ENCODE data around the gene RAVER2. TPM values are rescaled to one million over a fixed set of nuclear protein-coding genes. Genes with fewer than 3 reads are reported as not detected.
"Not testable (repeated sequence)": the region's sequence is repeated elsewhere in the genome, so short reads cannot be mapped to it uniquely, and the experiment has no call there.

RAVER2 gene
- total RNA-seq, 1 donor, result 2.2 TPM

DNA sequence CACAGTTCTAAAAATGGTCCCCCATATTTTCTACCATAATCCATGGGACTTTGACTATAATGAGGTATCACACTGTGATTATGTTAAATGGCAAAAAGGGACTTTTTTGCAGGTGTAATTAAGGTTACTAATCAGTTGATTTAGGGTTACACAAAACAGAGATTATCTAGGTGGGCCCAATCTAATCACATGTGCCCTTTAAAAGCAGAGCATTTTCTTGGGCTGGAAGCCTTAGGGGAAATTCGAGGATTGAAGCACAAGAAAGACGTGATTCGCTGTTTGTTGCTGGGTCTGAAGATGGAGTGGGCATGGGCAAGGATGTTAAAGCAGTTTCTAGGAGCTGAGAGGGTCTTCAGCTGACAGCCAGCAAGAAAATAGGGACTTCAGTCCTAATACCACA is 13.4 kb downstream of the RAVER2 start:
- H3K27me3 ChIP-seq (ENCODE audit: insufficient read depth, low read length), result no peaks in the 10 kb centered on the region
- H3K4me1 ChIP-seq (ENCODE audit: insufficient read depth, low read length), result no peaks in the 10 kb centered on the region
- no peak overlapping the region for H3K4me3 ChIP-seq (ENCODE audit: low read length)
- H3K9me3 ChIP-seq (ENCODE audit: low read depth, low read length), result peaks cover 5% of the 10 kb centered on the region

GRCh38 chr1:64759968-64760367 is 15.1 kb downstream of the RAVER2 start:
- H3K27me3 ChIP-seq (ENCODE audit: insufficient read depth, low read length), result no peaks in the 10 kb centered on the region
- H3K4me3 ChIP-seq (ENCODE audit: low read length), result no peak overlapping the region
- H3K4me1 ChIP-seq (ENCODE audit: insufficient read depth, low read length), result no peaks in the 10 kb centered on the region
- peaks cover 5% of the 10 kb centered on the region for H3K9me3 ChIP-seq (ENCODE audit: low read depth, low read length)

GRCh38 chr1:64765012-64765411 is 20.1 kb downstream of the RAVER2 start:
- no peaks in the 10 kb centered on the region for H3K4me1 ChIP-seq (ENCODE audit: insufficient read depth, low read length)
- H3K9me3 ChIP-seq (ENCODE audit: low read depth, low read length), result no peaks in the 10 kb centered on the region
- H3K4me3 ChIP-seq (ENCODE audit: low read length), result no peak overlapping the region
- no peaks in the 10 kb centered on the region for H3K27me3 ChIP-seq (ENCODE audit: insufficient read depth, low read length)

DNA sequence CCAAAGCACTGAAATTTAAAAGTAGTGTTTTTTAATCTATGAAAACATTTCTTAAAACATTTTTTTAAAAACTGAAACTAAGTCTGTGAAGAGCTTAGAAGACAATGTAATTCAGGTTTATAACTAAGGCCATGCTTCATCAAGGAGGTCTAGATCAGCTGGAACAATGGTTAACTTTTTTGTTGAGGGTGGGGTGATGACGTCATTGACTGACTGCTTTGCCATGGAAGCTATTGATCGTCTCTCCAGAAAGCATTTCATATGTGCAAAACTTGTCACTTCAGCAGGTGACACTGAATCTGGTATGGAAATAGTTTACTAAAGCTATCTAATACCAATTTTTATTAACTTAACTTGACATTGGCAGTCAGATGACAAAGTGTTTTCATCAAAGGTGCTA is 21.0 kb downstream of the RAVER2 start:
- Histone ChIP-seq H3K4me3 (ENCODE audit: low read length) (no peak overlapping the region), H3K27me3 (ENCODE audit: insufficient read depth, low read length) (no peaks in the 10 kb centered on the region), H3K9me3 (ENCODE audit: low read depth, low read length) (no peaks in the 10 kb centered on the region), H3K4me1 (ENCODE audit: insufficient read depth, low read length) (no peaks in the 10 kb centered on the region)

DNA sequence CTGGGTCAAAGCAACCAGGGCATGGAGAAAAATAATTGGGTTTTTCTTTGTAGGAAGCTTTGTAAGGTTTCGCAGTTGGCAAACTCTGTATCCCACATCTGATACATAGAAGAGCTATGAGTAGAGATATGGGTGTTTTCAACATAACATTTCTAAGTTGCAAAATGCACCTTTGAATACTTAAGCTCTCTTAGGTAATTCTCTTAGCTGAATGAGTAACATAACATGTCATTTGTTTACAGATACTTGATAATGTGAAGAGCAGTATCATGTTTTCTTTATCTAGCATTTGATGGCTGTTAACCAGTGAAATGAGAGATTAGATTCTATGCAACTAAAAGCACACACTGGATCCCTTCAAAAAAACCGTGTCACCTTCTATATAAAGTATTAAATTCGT is 21.6 kb downstream of the RAVER2 start:
- Histone ChIP-seq H3K4me1 (ENCODE audit: insufficient read depth, low read length) (no peaks in the 10 kb centered on the region), H3K4me3 (ENCODE audit: low read length) (no peak overlapping the region), H3K9me3 (ENCODE audit: low read depth, low read length) (no peaks in the 10 kb centered on the region), H3K27me3 (ENCODE audit: insufficient read depth, low read length) (no peaks in the 10 kb centered on the region)

GRCh38 chr1:64769482-64769881 is 24.6 kb downstream of the RAVER2 start:
- Histone ChIP-seq H3K27me3 (ENCODE audit: insufficient read depth, low read length) (no peaks in the 10 kb centered on the region), H3K4me3 (ENCODE audit: low read length) (no peak overlapping the region), H3K4me1 (ENCODE audit: insufficient read depth, low read length) (no peaks in the 10 kb centered on the region), H3K9me3 (ENCODE audit: low read depth, low read length) (no peaks in the 10 kb centered on the region)

DNA sequence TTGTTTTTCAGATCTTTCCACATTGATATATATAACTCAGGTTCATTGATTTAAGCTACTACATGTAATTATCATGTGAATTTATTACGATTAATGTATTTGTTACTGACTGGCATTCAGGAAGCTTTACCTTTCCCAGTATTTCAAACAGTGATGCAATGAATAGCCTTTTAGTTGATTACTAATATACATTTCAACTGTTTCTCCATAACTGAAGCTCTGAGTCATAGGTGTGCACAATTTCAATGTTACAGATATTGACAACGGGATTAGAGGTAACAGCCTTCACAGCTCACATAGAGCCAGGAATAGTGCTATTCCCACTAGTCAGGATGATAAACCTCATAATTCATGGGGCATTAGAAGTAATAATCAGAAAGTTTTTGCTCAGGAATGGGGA is 25.1 kb downstream of the RAVER2 start:
- Histone ChIP-seq H3K4me1 (ENCODE audit: insufficient read depth, low read length) (no peaks in the 10 kb centered on the region), H3K4me3 (ENCODE audit: low read length) (no peak overlapping the region), H3K27me3 (ENCODE audit: insufficient read depth, low read length) (no peaks in the 10 kb centered on the region), H3K9me3 (ENCODE audit: low read depth, low read length) (no peaks in the 10 kb centered on the region)

DNA sequence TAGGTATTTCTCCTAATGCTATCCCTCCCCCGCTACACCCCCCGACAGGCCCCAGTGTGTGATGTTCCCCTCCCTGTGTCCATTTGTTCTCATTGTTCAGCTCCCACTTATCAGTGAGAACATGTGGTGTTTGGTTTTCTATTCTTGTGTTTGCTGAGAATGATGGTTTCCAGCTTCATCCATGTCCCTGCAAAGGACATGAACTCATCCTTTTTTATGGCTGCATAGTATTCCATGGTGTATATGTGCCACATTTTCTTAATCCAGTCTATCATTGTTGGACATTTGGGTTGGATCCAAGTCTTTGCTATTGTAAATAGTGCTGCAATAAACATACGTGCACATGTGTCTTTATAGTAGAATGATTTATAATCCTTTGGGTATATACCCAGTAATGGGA is 28.4 kb downstream of the RAVER2 start:
- H3K4me1 ChIP-seq (ENCODE audit: insufficient read depth, low read length); H3K4me3 ChIP-seq (ENCODE audit: low read length); H3K9me3 ChIP-seq (ENCODE audit: low read depth, low read length); H3K27me3 ChIP-seq (ENCODE audit: insufficient read depth, low read length): not testable (repeated sequence)

GRCh38 chr1:64775113-64775512 is 30.2 kb downstream of the RAVER2 start:
- H3K9me3 ChIP-seq (ENCODE audit: low read depth, low read length), result no peaks in the 10 kb centered on the region
- H3K4me1 ChIP-seq (ENCODE audit: insufficient read depth, low read length), result no peaks in the 10 kb centered on the region
- H3K4me3 ChIP-seq (ENCODE audit: low read length), result no peak overlapping the region
- no peaks in the 10 kb centered on the region for H3K27me3 ChIP-seq (ENCODE audit: insufficient read depth, low read length)

DNA sequence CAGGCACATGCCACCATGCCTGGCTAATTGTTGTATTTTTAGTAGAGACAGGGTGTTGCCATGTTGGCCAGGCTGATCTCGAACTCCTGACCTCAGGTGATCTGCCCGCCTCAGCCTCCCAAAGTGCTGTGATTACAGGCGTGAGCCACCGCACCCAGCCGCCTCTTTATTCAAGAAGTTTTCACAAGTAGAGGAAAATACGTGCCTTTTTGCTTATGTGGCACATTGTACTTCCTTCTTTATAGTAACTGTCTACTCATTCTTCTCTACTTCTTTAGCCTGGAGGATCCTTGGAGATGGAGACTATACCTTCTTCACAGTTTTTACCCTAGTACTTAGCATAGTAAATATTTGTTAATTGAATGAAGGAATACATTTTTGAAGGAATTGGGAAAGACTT is 37.2 kb downstream of the RAVER2 start:
- not testable (repeated sequence) for H3K4me1 ChIP-seq (ENCODE audit: insufficient read depth, low read length); H3K9me3 ChIP-seq (ENCODE audit: low read depth, low read length); H3K4me3 ChIP-seq (ENCODE audit: low read length); H3K27me3 ChIP-seq (ENCODE audit: insufficient read depth, low read length)

DNA sequence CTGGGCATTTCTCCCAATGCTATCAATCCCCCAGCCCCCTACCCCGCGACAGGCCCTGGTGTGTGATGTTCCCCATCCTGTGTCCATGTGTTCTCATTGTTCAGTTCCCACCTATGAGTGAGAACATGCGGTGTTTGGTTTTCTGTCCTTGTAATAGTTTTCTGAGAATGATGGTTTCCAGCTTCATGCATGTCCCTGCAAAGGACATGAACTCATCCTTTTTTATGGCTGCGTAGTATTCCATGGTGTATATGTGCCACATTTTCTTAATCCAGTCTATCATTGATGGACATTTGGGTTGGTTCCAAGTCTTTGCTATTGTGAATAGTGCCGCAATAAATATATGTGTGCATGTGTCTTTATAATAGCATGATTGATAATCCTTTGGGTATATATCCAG is 38.0 kb downstream of the RAVER2 start:
- not testable (repeated sequence) for H3K9me3 ChIP-seq (ENCODE audit: low read depth, low read length); H3K4me1 ChIP-seq (ENCODE audit: insufficient read depth, low read length); H3K27me3 ChIP-seq (ENCODE audit: insufficient read depth, low read length); H3K4me3 ChIP-seq (ENCODE audit: low read length)

GRCh38 chr1:64790832-64791487 is 46.1 kb downstream of the RAVER2 start:
- H3K27me3 ChIP-seq (ENCODE audit: insufficient read depth, low read length), result no peaks in the 10 kb centered on the region

DNA sequence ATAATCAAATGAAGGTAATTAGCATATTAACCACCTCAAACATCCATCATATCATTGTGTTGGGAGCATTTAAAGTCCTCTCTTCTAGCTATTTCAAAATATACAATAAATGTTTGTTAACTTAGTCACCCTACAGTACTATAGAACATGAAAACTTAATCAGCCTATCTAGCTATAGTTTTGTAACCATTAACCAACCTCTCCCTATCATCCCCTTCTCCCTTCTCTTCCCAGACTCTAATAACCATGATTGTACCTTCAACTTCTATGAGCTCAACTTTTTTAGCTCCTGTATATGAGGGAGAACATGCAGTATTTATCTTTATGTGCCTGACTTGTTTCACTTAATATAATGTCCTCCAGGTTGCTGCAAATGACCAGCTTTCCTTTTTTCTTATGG is 54.0 kb downstream of the RAVER2 start:
- H3K27me3 ChIP-seq (ENCODE audit: insufficient read depth, low read length), result no peaks in the 10 kb centered on the region
- no peaks in the 10 kb centered on the region for H3K9me3 ChIP-seq (ENCODE audit: low read depth, low read length)
- no peaks in the 10 kb centered on the region for H3K4me1 ChIP-seq (ENCODE audit: insufficient read depth, low read length)
- no peak overlapping the region for H3K4me3 ChIP-seq (ENCODE audit: low read length)

More at GRCh38 chr1:64790832-64791487, 46.1 kb downstream of the RAVER2 start:
- Histone ChIP-seq H3K4me3 (ENCODE audit: low read length) (no peak overlapping the region), H3K9me3 (ENCODE audit: low read depth, low read length) (peaks cover 8% of the 10 kb centered on the region), H3K4me1 (ENCODE audit: insufficient read depth, low read length) (no peaks in the 10 kb centered on the region)

- H3K9me3 ChIP-seq (ENCODE audit: low read depth, low read length), result no peaks in the 10 kb centered on the region
Observed at GRCh38 chr1:64801851-64802523, 57.1 kb downstream of the RAVER2 start.

GRCh38 chr1:64809309-64809708 is 64.4 kb downstream of the RAVER2 start:
- H3K27me3 ChIP-seq (ENCODE audit: insufficient read depth, low read length), result no peaks in the 10 kb centered on the region
- H3K4me3 ChIP-seq (ENCODE audit: low read length), result no peak overlapping the region
- H3K9me3 ChIP-seq (ENCODE audit: low read depth, low read length), result no peaks in the 10 kb centered on the region
- no peaks in the 10 kb centered on the region for H3K4me1 ChIP-seq (ENCODE audit: insufficient read depth, low read length)

More at GRCh38 chr1:64801851-64802523, 57.1 kb downstream of the RAVER2 start:
- Histone ChIP-seq H3K4me1 (ENCODE audit: insufficient read depth, low read length) (no peaks in the 10 kb centered on the region), H3K27me3 (ENCODE audit: insufficient read depth, low read length) (no peaks in the 10 kb centered on the region), H3K4me3 (ENCODE audit: low read length) (no peak overlapping the region)

DNA sequence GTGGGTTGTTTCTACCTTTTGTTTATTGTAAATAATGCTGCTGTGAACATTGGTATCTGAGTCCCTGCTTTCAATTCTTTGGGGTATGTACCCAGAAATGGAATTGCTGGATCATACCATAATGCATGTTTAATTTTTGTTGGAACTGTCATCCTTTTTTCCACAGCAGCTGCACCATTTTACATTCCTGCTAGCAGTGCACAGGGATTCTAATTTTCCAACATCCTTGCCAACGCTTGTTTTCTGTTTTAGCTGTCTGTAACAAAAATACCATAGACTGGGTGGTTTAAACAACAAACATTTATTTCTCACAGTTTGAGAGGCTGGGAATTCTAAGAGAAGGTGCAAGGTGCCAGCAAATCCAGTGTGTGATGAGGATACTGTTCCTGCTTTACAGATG is 65.1 kb downstream of the RAVER2 start:
- Histone ChIP-seq H3K4me3 (ENCODE audit: low read length) (no peak overlapping the region), H3K4me1 (ENCODE audit: insufficient read depth, low read length) (no peaks in the 10 kb centered on the region), H3K27me3 (ENCODE audit: insufficient read depth, low read length) (no peaks in the 10 kb centered on the region), H3K9me3 (ENCODE audit: low read depth, low read length) (no peaks in the 10 kb centered on the region)
